Limb (tissue), 2 donors: ENCODE data around the gene SMCO1.
"Not testable (repeated sequence)": the region's sequence is repeated elsewhere in the genome, so short reads cannot be mapped to it uniquely, and the experiment has no call there.

Source experiments
- DNase-seq, 2 donors: peaks; one replicate each; pipeline ENCODE4 v3.0.0-alpha.2; 2016; ENCODE audit errors: extremely low spot score in 2 of 2

Gene SMCO1

DNA sequence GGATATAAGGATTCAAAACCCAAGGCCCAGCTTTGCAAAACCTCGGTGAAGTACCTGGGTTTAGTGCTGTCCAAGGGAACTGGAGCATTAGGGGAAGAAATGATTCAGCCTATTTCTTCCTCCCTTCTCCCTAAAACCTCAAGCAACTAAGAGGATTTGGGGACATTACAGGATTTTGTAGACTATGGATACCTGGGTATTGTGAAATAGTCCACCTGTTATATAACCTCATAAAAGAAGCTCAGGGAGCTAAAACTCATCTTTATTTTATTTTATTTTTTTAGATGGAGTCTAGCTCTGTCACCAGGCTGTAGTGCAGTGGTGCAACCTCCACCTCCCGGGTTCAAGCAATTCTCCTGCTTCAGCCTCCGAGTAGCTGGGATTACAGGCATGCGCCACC is 8.7 kb upstream of the SMCO1 start:
- DNase-seq: no peak

GRCh38 chr3:196521291-196521690 is 6.1 kb upstream of the SMCO1 start:
- DNase-seq: not testable (repeated sequence)

GRCh38 chr3:196519718-196520082 is 4.6 kb upstream of the SMCO1 start:
- DNase-seq: no peak

DNA sequence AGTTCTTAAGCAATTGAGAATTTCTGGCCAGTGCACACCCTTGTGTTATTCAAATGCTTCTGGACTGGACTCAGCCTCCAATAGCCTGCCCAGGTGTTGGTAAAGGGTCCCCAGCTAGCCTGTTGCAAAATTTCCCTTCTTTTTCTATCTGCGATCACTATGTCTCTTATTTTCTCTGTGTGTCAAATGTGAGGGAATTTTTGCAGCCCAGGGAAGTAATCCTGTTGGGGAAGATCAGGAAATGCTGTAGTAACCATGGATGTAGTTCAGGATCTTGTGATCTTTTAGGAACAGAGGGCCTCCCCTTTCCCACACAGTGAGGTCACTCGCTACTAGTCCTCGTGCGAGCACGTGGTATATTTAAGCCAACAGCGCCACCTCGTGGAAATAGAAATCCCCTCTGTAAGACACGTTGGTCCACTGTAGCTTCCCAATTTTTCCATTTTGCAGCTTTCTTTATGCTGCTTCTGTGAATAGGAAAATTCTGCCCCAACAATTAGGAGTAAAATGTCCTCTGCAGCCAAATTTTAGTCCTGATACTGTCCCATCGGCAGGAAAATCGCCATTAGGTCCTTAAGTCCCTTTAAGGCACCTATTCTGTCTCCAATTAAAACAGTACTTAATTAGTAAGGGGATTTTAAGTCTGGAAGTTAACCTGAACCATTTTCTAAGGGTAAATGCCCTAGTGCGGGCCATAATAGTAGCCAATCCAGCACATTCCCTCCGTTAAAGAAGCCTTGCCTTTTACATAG is 4.0 kb upstream of the SMCO1 start:
- no peak for DNase-seq

DNA sequence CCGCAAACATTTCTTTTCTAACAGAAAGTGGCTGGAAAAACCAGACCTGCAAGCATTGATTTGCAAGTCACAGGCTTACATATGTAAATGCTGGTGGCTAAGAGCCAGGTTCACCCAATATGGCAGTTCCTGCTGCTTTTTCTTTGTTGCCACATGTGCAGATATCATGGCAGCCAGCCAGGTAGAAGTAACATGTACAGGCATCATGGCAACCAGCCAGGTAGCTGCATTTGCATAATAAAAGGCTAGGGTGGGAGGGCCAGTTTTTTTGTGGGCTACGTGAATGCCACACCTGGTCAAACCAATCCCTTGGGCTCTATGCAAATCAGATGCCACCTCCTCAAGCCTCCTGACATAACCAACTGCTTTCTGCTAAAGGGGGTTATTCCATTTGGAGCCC is 2.8 kb upstream of the SMCO1 start:
- DNase-seq: no peak

- DNase-seq: no peak
These were observed 2.1 kb upstream of the SMCO1 start for GRCh38 chr3:196517162-196517800.

- no peak for DNase-seq
These were observed 813 bp downstream of the SMCO1 start for GRCh38 chr3:196514350-196514716.

DNA sequence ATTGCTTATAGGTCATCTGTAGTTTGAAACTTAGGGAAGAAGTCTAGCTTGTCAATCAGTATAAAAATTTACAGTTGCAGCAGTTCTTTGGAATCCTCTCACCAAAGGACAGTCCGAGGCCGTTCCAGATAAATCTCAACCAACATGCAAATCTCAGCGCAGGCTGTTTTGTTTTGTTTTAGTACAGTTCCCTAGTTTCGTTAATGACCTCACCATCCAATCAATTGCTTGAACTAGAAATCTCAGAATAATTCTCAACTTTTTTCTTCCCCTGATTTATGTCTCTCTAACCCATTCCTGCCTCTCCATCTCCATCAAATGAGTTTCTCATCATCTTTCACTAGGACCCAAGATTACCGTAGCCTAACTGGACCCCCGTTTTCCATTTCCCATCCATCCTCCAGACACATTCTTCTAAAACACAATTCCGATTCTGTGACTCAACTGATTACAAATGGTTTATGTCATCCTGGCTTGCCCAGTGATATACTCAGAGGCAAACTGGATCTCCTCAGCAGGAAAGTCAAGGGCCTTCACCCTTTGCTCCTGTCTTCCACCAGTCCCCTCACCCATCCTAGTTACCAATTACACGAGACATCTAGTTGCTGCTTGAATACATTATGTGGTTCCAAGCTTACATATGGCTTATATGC is 1.3 kb downstream of the SMCO1 start:
- DNase-seq: no peak

DNA sequence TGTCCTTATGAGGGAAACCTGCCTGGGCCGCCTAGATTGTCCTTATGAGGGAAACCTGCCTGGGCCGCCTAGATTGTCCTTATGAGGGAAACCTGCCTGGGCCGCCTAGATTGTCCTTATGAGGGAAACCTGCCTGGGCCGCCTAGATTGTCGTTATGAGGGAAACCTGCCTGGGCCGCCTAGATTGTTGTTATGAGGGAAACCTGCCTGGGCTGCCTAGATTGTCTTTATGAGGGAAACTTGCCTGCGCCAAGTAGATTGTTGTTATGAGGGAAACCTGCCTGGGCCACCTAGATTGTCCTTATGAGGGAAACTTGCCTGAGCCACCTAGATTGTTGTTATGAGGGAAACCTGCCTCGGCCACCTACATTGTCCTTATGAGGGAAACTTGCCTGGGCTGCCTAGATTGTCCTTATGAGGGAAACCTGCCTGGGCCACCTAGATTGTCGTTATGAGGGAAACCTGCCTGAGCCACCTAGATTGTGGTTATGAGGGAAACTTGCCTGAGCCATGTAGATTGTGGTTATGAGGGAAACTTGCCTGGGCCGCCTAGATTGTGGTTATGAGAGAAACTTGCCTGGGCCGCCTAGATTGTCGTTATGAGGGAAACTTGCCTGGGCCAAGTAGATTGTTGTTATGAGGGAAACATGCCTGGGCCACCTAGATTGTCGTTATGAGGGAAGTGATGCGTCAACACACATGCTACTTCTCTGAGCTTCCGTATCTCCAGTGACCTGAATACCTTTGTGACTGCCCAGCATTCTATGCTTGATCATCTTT is 3.3 kb downstream of the SMCO1 start:
- DNase-seq: not testable (repeated sequence)

- DNase-seq: not testable (repeated sequence)
These were observed 4.0 kb downstream of the SMCO1 start for GRCh38 chr3:196511108-196511507.

DNA sequence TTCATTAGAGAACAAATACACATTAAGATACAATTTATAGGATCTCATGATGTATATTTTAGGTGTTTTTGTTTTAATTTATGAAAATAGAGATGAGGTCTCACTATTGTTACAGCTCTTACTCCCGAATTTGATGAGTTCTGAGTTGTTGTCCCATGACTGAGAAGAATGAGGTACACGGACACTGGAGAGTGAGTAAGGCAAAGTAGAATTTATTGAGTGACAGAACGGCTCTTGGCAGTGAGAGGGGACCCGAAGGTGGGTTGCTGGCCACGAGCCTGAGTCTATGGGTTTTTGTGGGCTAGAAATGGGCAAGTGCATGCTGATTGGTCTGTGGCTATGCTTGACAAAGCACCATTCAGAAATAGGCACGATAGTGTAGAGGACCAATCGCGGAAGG is 8.5 kb downstream of the SMCO1 start:
- no peak for DNase-seq

DNA sequence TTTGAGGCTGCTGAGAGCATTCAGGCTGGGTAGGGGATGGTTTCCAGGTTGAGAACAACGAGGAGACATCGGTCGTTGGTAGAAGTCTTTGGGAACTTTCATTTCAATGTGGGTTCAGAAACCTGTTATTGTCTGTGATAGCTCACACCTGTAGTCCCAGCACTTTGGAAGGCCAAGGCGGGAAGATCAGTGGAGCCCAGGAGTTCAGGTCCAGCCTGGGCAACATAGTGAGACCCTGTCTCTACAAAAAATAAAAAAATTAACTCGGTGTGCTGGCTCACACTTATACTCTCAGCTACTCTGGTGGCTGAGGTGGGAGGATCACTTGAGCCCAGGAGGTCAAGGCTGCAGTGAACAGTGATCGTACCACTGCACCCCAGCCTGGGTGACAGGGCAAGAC is 10.6 kb downstream of the SMCO1 start:
- no peak for DNase-seq

GRCh38 chr3:196504077-196504398 is 11.1 kb downstream of the SMCO1 start:
- not testable (repeated sequence) for DNase-seq

DNA sequence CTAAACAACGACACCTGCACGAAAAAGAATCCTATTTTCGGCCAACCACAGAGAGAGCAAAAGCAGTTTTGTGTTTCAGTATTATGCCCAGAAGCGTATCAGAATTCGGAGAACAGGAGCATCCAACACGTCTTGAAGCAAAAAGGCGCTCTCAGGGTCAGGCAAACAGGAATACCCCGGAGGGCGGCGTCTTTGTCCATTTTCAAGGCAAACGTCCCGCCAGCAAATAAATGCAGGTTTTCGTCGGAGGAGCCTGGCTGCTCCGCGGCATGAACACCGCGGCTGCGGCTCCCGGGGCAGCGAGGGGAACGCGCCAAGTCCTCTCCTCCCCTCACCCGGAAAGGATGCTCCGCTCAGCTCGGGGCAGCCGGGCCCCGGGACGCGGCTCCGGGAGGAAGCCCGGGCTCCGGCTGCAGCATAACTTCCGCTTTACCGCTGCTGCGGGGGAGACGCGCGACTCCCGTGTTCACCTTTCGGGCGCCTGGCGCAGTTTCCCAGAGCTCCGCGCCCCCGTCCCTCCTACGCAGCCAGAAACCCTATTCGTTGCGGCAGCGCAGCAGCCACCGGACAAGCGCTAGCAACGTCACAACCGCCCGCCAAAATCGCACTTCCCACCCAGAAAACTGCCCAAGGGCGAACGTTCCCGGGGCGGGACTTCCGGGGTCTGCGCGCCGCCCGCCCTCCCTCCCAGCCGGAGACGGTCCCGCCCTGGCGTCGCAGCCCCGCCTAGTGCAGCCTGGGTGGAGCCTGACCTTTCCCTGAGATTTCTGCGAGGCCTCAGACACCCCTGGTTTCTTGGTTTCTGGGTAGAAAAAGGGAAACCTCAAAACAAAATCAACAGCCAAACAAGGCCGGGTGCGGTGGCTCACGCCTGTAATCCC is 11.7 kb downstream of the SMCO1 start, which contains the start of gene RNF168:
TSS of gene RNF168 (minus strand) at position 573 of the 881 bp plus-strand sequence. CDS start 595 bp downstream, outside the sequence.
- DNase-seq: peak; percentile 93 to 97

GRCh38 chr3:196502775-196503195 is 12.4 kb downstream of the SMCO1 start:
- peak; percentile 36 to 61 for DNase-seq

DNA sequence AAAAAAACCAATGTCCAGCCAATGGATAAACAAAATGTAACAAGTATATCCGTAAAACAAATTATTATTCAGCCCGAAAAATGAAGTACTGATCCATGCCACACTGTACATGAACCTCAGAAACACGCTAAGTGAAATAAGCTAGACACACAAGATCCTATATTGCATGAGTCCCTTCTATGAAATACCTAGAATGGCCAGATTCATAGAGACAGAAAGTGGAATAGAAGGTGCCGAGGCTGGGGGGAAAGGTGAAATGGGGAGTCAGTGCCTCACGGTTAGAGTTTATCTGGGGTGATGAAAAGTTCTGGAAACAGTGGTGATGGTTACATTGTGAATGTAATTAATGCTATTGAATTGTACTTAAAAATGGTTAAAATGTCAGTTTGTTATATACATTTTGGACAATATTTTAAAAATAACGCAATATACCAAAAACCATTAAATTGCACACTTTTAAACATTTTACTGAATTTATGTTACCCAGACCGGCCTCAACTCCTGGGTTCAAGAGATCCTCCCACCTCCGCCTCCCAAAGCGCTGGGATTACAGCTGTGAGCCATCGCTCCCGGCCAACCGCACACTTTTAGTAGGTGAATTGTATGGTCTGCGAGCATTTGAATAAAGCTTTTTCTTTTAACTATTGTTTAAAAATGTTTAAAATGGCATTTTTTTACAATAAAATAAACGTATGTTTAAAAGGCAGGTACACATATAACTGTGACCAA is 13.7 kb downstream of the SMCO1 start:
- DNase-seq: peak in 1 of 2 donors; percentile 1

DNA sequence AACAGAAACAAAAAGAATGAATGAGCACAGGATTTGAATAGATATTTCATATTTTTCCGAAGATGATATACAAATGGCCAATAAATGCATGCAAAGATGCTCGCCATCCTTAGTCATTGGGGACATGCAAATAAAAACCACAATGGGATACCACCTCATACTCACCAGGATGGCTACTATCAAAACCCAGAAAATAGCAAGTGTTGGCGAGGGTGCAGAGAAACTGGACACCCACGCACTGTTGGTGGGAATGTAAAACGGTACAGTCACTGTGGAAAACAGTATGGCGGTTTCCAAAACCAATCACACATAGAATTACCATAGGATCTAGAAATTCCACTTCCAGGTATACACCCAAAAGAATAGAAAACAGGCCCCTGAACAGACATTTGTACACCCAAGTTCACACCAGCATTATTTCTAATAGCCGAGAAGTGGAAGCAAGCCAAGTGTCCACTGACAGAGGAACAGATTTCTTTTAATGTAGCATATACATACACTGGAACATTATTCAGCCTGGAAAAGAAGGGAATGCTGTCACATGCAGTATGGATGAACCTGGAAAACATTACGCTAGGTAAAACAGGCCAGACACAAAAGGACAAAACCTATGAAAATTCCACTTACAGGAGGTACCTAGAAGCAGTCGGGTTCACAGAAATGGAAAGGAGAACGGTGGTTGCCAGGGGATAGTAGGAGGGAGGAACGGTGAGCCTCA is 15.2 kb downstream of the SMCO1 start:
- no peak for DNase-seq

GRCh38 chr3:196499061-196499460 is 16.1 kb downstream of the SMCO1 start:
- DNase-seq: no peak

DNA sequence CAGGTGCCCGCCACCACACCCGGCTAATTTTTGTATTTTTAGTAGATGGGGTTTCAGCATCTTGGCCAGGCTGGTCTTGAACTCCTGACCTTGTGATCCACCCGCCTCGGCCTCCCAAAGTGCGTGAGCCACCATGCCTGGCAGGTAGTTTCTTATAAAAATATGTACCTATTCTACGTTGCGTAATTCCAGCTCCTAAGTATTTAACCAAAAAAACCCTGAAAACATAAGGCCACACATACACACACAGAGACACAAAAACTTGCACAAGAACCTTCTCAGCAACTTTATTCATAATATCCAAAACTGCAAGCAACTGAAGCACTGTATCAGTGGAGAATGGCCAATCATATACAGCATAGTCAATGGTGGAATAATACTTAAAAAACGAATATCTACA is 16.8 kb downstream of the SMCO1 start:
- no peak for DNase-seq

DNA sequence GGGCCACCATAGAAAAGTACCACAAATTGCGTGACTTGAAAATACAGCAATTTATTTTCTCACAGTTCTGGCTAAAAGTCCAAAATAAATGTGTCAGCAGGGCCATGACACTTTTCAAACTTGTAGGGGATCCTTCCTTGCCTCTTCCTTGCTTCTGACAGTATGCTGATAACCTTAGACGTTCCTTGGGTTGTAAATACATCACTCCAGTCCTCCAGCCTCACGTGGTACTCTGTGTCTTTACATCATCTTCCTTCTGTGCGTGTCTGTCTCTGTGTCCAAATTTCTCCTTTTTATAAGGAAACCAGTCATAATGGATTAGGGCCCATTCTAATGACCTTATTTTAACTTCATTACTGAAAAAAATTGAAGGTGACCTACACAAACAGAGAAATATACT is 19.0 kb downstream of the SMCO1 start:
- no peak for DNase-seq
